GM21526 (cell line): ENCODE results near the gene MBD4.
A peak's percentile ranks its signal among the peaks of the same experiment; 100 is the strongest.
"Not testable (repeated sequence)": the region's sequence is repeated elsewhere in the genome, so short reads cannot be mapped to it uniquely, and the experiment has no call there.

Experiments
- ATAC-seq: cut with Tn5 transposase; IDR thresholded peaks from one replicate; pipeline ENCODE4 v1.9.1; 2021; ENCODE audit warnings: moderate library complexity; ENCODE audit not compliant: unreplicated experiment, low FRiP score

Gene MBD4

GRCh38 chr3:129439817-129440617 lies at the start of gene MBD4, which contains the start of gene IFT122:
Gene MBD4 (minus strand): TSS chr3:129439948. CDS start chr3:129439833, 115 bp downstream.
Gene IFT122 (plus strand): TSS chr3:129440224. CDS start chr3:129440331, 107 bp downstream.
- ATAC-seq, result peak; percentile 77

GRCh38 chr3:129489258-129489657 lies 49.5 kb upstream of the MBD4 start:
- ATAC-seq, result not testable (repeated sequence)

- ATAC-seq, result not testable (repeated sequence)
Measured at GRCh38 chr3:129487868-129488335, 48.2 kb upstream of the MBD4 start.

GRCh38 chr3:129487183-129487867 lies 47.6 kb upstream of the MBD4 start:
- ATAC-seq, result no peak

- ATAC-seq, result no peak
Measured at GRCh38 chr3:129486664-129487035, 46.9 kb upstream of the MBD4 start.

GRCh38 chr3:129485721-129486663 lies 46.2 kb upstream of the MBD4 start:
- ATAC-seq, result no peak

- not testable (repeated sequence) for ATAC-seq
Measured at GRCh38 chr3:129485146-129485545, 45.4 kb upstream of the MBD4 start.

- ATAC-seq, result no peak
Measured at GRCh38 chr3:129483870-129484269, 44.1 kb upstream of the MBD4 start.

- ATAC-seq, result no peak
Measured at GRCh38 chr3:129482721-129483120, 43.0 kb upstream of the MBD4 start.

GRCh38 chr3:129481766-129482332 lies 42.1 kb upstream of the MBD4 start:
- no peak for ATAC-seq

GRCh38 chr3:129481225-129481765 lies 41.5 kb upstream of the MBD4 start:
- not testable (repeated sequence) for ATAC-seq

- ATAC-seq, result no peak
Measured at GRCh38 chr3:129476586-129476985, 36.8 kb upstream of the MBD4 start.

GRCh38 chr3:129475863-129476262 lies 36.1 kb upstream of the MBD4 start:
- no peak for ATAC-seq

- no peak for ATAC-seq
Measured at GRCh38 chr3:129474984-129475804, 35.4 kb upstream of the MBD4 start.

GRCh38 chr3:129473769-129474152 lies 34.0 kb upstream of the MBD4 start:
- ATAC-seq, result no peak

- no peak for ATAC-seq
Measured at GRCh38 chr3:129473067-129473768, 33.5 kb upstream of the MBD4 start.

- ATAC-seq, result no peak
Measured at GRCh38 chr3:129470861-129471260, 31.1 kb upstream of the MBD4 start.

- ATAC-seq, result no peak
Measured at GRCh38 chr3:129469026-129469425, 29.3 kb upstream of the MBD4 start.

GRCh38 chr3:129467932-129468331 lies 28.2 kb upstream of the MBD4 start:
- ATAC-seq, result no peak
